GM19035 (cell line): Measurements from ENCODE around the gene TMEM169.
A peak's percentile ranks its signal among the peaks of the same experiment; 100 is the strongest.

ENCODE experiments used
- ATAC-seq: cut with Tn5 transposase; IDR thresholded peaks from one replicate; pipeline ENCODE4 v1.9.1; 2021; ENCODE audit not compliant: unreplicated experiment

The TMEM169 gene

GRCh38 chr2:216081487-216082116 is at the start of gene TMEM169, which contains the start of gene PECR:
Gene TMEM169, plus strand, starts transcription at chr2:216081919. Its CDS starts 14,045 bp downstream, at chr2:216095964.
Gene PECR, minus strand, starts transcription at chr2:216081809. Its CDS starts 68 bp downstream, at chr2:216081741.
- peak; percentile 97 for ATAC-seq

GRCh38 chr2:216031960-216032689 is 49.6 kb upstream of the TMEM169 start:
- peak; percentile 82 for ATAC-seq

GRCh38 chr2:216033403-216033802 is 48.3 kb upstream of the TMEM169 start:
- ATAC-seq: no peak

- ATAC-seq: peak; percentile 45
These were observed 47.7 kb upstream of the TMEM169 start for GRCh38 chr2:216034065-216034464.

GRCh38 chr2:216039918-216040317 is 41.8 kb upstream of the TMEM169 start:
- no peak for ATAC-seq

GRCh38 chr2:216041438-216041837 is 40.3 kb upstream of the TMEM169 start:
- no peak for ATAC-seq

- no peak for ATAC-seq
These were observed 37.8 kb upstream of the TMEM169 start for GRCh38 chr2:216043949-216044348.

- ATAC-seq: peak; percentile 99
These were observed 36.7 kb upstream of the TMEM169 start for GRCh38 chr2:216044883-216045486.

- ATAC-seq: no peak
These were observed 34.3 kb upstream of the TMEM169 start for GRCh38 chr2:216047397-216047796.

GRCh38 chr2:216049452-216049851 is 32.3 kb upstream of the TMEM169 start:
- ATAC-seq: no peak

- no peak for ATAC-seq
These were observed 30.4 kb upstream of the TMEM169 start for GRCh38 chr2:216051350-216051749.

GRCh38 chr2:216052420-216052819 is 29.3 kb upstream of the TMEM169 start:
- ATAC-seq: no peak

GRCh38 chr2:216055680-216056079 is 26.0 kb upstream of the TMEM169 start:
- ATAC-seq: no peak

GRCh38 chr2:216056739-216057138 is 25.0 kb upstream of the TMEM169 start:
- ATAC-seq: peak; percentile 41

GRCh38 chr2:216057688-216058193 is 24.0 kb upstream of the TMEM169 start:
- peak; percentile 85 for ATAC-seq

GRCh38 chr2:216059233-216059834 is 22.4 kb upstream of the TMEM169 start:
- ATAC-seq: no peak

GRCh38 chr2:216064014-216064630 is 17.6 kb upstream of the TMEM169 start:
- no peak for ATAC-seq

GRCh38 chr2:216064665-216065064 is 17.1 kb upstream of the TMEM169 start:
- no peak for ATAC-seq

GRCh38 chr2:216066230-216066629 is 15.5 kb upstream of the TMEM169 start:
- no peak for ATAC-seq

GRCh38 chr2:216069028-216069427 is 12.7 kb upstream of the TMEM169 start:
- no peak for ATAC-seq

GRCh38 chr2:216070195-216070594 is 11.5 kb upstream of the TMEM169 start:
- ATAC-seq: no peak
